ENCODE measurements around the gene DNAJC15.
"Not testable (repeated sequence)": the region's sequence is repeated elsewhere in the genome, so short reads cannot be mapped to it uniquely, and the experiment has no call there.

The DNAJC15 gene

DNA sequence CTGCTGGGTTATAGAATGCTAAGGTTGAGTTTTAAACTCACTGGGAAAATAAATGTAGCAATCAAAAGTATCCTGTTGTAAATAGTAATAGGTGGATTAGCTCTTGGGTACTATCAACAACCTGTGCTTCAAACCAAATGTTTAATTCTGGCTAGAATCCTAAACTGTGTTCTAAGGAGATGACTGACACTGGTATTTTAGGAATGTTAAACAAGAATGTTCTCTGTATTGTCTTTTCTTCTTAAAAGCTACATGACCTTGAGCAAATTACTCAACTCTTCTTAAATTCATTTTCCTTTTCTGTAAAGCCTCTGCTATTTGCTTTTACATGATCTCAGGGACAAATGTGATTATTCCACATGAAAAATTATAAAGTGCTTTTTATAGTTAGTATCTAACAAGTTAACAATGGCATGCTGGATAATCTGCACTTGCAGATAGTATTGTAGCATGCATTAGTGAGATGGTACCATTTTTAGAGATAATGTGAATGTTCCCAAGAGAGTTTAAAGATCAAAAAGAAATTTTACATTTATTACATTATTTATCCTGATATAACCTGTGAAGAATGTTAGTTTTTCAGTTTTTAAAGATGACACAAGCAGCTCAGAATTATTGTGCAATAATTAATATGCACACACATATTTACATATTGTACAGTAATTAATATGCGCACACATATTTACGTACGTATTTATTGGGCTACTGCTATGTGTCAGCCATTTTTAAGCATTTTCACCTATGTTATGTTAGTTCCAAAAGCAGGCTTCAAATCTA is 17.7 kb upstream of the DNAJC15 start:
- no peak for DNase-seq (ENCODE audit: low spot score)

DNA sequence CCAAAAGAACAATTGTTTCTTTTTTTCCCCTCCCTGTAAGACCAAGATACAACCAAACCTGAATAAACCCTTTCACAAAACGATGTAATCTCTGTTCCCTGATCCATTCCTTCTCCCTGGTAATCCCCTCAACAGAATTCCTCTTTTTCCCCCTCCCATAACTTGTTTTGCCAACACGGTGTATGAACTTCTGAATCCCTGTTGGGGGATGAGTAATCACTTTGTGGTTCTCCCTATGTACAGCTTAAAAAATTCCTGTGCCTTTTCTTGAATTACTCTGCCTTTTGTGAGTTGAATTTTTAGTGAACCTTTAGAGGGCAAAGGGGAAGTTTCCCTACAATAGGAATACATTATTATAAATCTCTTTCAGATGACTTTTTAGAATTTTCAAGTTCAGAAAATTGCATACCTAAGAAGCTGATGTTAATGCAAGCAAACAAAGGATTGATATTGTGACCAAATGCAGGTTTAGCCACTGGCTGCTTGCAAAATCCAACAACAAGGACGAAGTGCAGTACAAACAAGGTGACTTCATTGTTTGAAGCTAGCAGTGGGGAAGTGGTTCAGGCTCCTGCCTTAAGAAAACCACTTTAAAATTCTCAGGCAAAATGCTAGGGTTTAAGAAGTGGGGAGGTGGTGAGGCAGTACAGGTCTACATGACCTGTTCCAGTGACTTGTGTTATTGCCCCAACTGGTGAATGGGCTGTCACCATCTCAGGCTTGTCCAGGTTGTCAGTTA is 16.3 kb upstream of the DNAJC15 start:
- no peak for DNase-seq (ENCODE audit: low spot score)

DNA sequence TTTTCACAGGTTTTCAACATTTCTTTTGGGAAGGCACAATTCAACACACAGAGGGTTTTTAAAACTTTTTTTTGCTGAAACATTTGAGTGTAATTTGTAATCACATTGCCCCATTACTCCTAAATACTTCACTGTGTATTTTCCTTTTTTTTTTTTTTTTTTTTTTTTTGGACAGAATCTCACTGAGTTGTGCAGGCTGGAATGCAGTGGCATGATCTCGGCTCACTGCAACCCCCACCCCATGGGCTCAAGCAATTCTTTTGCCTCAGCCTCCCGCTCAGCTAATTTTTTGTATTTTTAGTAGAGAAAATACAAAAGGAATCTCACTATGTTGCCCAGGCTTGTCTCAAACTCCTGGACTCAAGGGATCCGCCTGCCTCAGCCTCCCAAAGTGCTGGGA is 14.8 kb upstream of the DNAJC15 start:
- no peak for DNase-seq (ENCODE audit: low spot score)

DNA sequence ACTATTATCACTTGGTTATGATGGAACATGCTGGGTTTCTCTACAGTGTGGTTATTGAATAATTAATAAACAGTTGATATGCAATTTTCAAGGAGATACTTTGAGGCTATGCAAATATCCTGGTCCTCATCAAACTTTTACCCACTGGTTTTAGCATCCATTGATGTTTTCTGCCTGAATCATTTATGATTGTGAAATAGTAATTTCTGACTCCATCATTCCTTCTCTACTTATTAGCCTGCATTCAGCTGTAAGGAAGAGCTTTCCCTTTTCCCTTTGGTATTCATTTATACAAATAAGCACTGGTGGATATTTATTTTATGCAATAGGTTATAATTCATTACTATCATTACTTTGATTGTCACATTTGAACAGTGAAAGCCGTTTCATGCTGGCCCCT is 13.9 kb upstream of the DNAJC15 start:
- no peak for DNase-seq (ENCODE audit: low spot score)

DNA sequence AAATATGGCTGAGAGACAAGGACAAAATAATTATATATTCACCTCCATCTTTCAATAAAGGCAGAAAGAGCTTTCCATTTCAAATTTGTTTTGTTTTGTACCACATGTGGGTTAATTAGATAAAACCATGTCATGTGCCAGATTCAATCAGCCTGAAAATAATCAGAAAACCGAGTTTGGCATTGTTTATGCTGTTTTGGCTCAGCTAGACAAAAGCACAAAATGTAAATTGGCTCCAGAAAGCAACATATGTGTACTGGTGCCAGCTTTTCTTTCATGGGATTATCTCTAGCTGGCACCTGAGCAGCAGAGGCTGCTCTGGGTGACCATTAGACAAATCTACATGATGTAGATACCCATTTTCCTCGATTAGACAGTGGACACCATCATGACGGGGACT is 9.2 kb upstream of the DNAJC15 start:
- no peak for DNase-seq (ENCODE audit: low spot score)

DNA sequence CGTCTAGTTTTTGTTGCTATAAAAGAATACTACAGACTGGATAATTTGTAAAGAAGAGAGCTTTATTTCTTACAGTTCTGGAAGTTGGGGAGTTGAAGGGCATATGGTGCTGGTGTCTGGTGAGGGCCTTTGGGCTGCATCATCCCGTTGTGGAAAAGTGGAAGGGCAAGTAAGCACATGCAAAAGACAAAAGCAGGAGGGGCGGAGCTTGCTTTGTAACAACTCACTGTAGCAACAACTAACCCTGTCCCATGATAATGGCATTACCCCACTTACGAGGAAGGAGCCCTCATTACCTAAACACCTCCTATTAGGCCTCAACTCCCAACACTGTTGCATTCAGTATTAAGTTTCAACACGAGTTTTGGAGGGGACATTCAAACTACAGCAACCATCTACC is 7.2 kb upstream of the DNAJC15 start:
- DNase-seq (ENCODE audit: low spot score) = no peak

DNA sequence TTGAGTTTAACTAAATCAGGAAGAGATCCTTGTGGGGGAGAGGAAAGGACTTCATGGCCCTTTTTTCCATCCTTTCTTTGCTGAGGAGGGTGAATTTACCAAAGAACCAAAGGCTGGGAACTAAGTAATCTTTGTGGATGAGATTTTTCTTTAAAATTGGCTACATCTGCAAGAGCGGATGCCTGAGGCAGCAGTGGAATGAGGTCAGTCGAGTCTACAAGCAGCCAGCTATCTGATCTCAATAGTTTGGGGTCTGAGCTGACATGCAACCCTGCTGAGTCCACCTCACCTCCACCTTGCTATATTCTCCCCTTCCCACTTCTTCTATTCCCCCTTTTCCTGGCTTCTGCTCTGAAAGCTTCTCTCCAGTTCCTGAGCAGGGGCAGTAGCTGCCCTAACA is 3.6 kb upstream of the DNAJC15 start:
- DNase-seq (ENCODE audit: low spot score) = no peak

DNA sequence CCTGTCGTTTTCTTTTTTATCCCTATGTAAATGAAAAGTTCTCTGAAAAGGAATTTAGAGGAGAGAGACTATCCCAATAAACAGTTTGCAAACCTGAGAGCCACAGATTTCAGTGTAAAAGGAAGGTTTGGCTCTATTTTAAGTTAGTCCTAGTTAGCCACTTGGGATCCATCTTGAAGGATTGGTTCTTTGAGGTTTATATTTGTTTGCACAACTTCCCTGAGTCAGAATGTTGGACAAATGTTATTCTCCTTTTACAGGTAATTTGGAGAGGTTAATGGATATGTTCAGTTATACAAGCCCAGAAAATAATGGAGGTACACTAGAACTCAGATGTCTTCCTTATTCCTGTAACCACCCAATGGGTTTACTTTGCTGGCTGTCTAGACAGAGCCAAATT is 2.6 kb upstream of the DNAJC15 start:
- no peak for DNase-seq (ENCODE audit: low spot score)

DNA sequence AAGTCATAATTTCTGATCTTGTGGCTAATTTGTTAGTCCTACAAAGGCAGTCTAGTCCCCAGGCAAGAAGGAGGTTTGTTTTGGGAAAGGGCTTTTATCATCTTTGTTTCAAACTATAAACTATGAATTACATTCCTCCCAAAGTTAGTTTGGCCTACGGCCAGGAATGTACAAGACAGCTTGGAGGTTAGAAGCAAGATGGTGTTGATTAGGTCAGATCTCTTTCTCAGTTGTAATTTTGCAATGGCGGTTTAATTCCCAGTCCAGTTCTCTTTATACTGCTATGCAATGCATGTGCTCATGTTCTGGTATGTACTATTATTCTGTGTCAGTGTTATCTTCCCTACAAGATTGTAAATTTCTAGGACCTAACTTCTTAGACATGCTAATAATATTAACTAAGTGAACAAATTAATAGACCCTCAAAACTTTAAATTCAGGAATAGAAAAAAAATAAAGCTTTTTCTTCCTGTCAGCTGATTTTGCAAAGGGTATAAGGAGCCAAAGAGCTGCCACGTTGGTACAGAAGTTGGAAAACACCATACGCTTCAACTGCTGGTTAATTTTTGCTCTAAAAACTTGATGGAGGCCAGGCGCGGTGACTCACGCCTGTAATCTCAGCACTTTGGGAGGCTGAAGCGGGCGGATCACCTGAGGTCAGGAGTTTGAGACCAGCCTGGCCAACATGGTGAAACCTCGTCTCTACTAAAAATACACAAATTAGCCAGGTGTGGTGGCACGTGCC is 1.3 kb upstream of the DNAJC15 start:
- DNase-seq (ENCODE audit: low spot score) = no peak

DNA sequence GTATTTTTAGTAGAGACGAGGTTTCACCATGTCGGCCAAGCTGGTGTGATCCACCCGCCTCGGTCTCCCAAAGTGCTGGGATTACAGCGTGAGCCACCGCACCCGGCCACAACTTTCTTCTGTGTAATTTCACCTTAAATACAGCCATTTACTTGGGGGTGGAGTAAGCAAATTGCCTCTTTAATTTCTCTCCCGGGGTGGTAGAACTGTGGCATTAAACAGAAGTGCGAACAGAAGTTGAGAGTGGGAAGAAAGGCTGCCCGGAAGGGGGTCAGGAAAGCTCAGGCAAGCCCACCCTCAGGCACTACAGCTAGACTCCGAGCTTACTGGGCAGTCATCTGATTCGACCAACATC is 475 bp upstream of the DNAJC15 start:
- DNase-seq (ENCODE audit: low spot score) = no peak

DNA sequence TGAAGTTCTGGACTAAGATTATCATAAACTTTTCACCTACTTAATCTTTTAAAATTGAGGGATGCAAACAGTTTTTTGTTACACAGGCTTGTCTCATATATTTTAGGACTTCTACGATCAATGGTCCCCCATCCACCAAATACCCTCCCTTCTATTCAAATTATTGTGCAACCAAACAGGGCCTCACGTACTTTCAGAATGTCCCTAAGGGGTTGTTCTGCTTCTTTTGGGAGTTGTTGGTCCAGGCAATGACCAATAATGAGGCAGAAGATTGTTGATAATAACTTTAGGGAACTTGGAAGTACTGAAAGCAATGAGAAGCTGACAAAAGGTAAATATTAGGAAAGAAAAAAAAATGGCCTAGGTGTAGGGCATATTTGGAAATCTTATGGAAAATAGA is 2.9 kb downstream of the DNAJC15 start:
- no peak for DNase-seq (ENCODE audit: low spot score)

DNA sequence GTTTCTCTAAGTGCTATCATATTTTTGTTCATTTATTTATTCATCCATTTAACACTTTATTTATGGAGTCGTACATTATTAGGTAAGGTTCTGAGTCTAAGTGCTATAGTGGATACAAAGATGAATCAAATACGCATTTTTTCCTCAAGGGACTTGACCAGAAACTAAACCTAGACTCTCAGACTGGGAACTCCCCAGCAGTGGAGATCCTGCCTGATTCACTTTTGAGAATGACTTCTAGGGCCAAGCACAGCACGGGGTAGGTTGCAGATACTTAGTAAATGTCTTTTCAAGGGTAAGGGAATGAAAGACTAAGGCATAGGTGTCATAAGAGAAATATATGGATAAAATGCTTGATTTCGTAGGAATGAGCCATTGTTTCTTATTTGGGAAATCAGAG is 7.2 kb downstream of the DNAJC15 start:
- no peak for DNase-seq (ENCODE audit: low spot score)

DNA sequence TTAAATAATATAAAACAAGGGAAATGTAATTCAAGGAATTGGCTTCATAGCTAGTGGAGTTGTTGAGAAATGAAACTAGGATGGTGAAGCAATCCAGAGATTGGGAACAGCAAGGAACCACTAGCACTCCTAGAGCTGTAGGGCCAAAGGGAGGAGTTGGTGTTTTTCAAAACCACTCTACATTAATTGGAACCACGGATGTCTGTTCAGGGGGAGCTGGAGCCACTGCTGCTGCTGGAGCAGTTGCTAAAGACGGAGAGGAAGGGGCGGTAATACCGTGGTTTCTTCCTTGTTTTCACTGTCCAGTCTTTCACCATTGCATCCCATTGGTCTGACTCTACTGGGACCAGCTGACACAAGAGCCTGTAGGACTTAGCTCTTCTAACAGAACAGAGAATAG is 8.5 kb downstream of the DNAJC15 start:
- DNase-seq (ENCODE audit: low spot score) = no peak

DNA sequence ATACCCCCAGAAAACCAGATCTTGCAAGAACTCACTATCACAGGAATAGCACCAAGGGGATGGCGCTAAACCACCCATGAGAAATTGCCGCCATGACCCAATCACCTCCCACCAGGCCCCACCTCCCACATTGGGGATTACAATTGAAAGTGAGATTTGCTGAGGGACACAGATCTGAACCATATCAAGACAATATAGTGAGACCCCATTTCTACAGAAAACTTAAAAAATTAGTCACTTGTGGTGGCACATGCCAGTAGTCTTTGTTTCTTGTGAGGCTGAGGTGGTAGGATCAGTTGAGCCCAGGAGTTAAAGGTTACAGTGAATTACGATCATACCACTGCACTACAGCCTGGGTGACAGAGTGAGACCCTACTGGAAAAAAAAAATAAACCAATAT is 9.7 kb downstream of the DNAJC15 start:
- DNase-seq (ENCODE audit: low spot score) = no peak

DNA sequence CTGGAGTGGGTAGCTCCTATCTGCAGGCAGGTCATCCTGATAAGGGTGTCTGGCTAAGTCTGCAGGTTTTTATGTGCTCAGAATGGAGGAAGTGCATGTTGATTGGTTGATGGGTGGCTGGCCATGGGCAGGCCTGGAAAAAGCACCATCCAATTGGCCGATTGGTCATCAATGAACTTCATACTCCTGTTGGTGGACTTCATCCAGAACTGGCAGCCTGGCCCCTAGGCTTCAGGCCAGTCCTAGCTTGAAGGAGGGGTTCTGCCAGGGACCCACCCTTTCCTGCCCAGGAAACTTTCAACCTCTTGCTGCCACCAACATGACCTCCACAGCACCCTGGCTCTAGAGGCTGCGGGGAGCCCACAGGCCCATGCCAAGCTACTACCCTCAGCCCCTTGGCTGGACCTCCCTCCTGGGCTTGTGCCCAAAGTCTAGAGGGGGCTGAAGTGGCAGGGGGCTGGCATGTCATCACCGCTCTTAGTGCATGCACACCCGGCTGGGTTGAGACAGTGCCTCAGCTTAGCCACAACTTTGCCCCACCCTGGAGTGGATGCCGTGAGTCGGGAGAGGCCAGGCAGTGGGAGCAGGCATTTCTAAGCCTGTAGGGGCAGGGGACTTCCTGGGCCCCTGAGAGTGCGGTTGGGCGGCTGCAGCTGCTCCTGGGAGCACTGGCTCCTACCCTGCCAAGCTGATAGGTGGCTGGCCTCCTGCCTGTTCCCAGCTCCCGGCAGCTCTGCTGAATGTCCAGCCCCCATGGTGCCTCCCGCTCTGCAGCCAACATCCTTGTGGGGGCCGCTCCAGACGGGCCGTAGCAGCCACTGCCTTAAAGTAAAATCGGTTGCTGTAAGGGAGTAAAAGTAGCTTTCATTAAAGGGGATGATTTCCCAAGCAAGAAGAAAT is 13.2 kb downstream of the DNAJC15 start:
- peak; percentile 84 for DNase-seq (ENCODE audit: low spot score)

DNA sequence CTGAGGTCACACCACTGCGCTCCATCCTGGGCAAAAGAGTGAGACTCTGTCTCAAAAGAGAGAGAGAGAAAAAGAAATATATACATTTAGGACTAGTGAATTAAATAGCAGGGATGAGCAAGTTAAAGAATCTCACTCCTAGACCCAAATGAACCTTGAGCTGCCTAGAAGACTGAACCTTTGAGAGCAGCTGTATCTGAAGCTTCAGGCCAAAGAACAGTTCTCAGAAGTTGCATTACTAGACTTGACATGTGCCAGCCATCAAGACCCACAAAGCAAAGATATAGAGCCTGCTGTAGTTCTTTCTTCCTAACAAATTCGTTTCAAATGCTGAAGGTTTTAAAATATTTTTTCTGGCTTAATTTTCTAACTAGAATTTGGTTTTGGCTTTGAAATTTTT is 16.6 kb downstream of the DNAJC15 start:
- no peak for DNase-seq (ENCODE audit: low spot score)

DNA sequence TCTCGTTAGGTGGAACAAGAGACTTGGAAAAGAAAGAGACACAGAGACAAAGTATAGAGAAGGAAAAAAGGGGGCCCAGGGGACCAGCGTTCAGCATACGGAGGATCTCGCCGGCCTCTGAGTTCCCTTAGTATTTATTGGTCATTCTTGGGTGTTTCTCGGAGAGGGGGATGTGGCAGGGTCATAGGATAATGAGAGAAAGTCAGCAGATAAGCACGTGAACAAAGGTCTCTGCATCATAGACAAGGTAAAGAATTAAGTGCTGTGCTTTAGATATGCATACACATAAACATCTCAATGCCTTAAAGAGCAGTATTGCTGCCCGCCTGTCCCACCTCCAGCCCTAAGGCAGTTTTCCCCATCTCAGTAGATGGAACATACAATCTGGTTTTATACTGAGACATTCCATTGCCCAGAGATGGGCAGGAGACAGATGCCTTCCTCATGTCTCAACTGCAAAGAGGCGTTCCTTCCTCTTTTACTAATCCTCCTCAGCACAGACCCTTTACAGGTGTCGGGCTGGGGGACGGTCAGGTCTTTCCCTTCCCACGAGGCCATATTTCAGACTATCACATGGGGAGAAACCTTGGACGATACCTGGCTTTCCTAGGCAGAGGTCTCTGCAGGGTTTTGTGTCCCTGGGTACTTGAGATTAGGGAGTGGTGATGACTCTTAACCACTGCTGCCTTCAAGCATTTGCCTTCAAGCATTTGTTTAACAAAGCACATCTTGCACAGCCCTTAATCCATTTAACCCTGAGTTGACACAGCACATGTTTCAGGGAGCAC is 17.4 kb downstream of the DNAJC15 start:
- DNase-seq (ENCODE audit: low spot score) = not testable (repeated sequence)

DNA sequence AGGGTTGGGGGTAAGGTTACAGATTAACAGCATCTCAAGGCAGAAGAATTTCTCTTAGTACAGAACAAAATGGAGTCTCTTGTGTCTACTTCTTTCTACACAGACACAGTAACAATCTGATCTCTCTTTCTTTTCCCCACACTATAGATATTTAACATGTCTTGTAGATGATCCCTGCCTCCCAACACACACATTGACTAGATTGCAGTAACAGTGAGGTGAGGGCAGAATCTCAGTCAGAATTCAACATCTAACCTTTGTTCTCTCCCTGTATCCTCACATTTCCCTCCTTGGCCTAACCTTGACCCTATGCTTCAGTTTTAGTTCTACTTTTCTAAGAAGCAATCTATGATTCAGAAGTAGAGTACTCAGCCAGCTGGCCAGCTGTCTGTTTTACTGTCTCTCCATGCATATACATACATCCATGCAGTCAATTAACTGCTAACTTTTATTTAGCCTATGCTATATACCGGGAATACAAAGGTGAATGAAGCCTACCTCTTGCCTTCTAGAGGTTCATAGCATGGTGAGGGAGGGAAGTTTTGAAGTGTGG is 18.1 kb downstream of the DNAJC15 start:
- no peak for DNase-seq (ENCODE audit: low spot score)

DNA sequence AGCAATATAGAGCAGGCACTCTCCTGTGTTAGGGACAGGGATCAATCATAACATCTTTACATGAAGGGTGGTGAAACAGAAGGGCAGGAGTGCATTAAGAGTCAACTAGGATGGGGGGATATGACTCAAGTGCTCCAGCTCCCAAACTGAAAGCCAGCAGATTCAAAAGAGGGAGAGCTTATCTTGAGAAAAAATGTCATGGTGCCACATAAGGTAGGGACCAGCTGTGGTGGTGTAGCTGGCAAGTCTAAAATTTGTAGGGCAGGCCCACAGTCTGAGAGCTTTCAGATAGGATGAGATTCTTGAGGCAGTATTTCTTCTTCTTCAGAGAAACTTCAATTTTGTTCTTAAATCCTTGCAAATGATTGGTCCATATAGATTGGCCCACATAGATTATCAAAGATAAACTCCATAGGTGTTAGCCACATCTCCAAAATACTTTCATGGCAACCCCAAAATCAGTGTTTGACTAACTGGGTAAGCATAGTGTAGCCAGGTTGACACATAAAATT is 19.1 kb downstream of the DNAJC15 start:
- no peak for DNase-seq (ENCODE audit: low spot score)

DNA sequence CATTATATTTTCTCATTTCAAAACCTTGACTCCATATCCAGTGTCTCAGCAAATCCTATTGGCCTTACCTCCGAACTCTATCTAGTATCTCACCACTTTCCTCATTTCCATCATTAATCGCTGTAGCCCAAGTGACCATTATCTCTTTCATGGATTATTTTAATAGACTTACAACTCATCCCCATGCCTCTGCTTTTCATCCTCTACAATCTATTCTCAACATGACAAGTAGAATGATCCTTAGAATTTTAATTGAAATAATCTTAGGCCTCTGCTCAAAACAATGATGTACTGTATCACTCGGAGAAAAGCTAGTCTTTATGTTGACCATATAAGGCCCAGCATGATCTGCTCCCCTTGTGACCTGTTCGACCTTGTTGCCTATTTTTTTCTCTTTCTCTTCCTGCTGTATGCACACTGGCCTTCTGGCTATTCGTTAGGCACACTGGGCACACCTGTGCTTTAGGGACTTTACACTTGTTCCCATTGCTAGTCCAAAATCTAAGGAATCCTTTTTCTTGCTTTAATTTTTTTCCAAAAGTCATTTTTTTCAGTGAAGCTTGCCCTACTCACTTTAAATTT is 21.4 kb downstream of the DNAJC15 start:
- DNase-seq (ENCODE audit: low spot score) = peak; percentile 70

Data from SW480 (cell line).